Stimulated activated CD8-positive, alpha-beta memory T cell treated with anti-CD3 and anti-CD28 coated beads, Interleukin-15, amount 100 ng/mL, for 48 hours (primary cell): ENCODE data around the gene PSKH1.
A peak's percentile ranks its signal among the peaks of the same experiment; 100 is the strongest.
"Not testable (repeated sequence)": the region's sequence is repeated elsewhere in the genome, so short reads cannot be mapped to it uniquely, and the experiment has no call there.

Source experiments
- DNase-seq, 2 donors: peaks; one replicate each; pipeline ENCODE4 v3.0.0-alpha.2; 2020; ENCODE audit warnings: low read depth in 2 of 2

Gene PSKH1

GRCh38 chr16:67924140-67924906, 31.3 kb downstream of the PSKH1 start:
- DNase-seq = no peak

GRCh38 chr16:67926181-67926750, 33.2 kb downstream of the PSKH1 start:
- no peak for DNase-seq

DNA sequence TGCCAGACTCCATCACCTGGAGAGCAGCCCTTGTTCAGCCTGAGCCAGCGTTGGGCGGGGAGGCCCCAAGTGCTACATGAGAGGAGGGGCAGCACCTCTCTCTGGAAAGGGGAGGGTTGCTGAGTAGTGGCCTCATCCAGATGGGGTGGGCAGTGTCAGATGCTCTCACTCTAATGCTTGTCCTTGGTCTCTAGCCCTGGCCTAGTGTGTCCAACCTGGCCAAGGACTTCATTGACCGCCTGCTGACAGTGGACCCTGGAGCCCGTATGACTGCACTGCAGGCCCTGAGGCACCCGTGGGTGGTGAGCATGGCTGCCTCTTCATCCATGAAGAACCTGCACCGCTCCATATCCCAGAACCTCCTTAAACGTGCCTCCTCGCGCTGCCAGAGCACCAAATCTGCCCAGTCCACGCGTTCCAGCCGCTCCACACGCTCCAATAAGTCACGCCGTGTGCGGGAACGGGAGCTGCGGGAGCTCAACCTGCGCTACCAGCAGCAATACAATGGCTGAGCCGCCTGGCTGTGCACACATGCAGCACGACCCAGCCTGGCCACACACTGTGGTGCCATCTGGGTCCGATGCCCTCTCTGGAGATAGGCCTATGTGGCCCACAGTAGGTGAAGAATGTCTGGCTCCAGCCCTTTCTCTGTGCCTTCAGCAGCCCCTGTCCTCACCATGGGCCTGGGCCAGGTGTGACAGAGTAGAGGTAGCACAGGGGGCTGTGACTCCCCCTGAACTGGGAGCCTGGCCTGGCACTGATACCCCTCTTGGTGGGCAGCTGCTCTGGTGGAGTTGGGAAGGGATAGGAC, 34.3 kb downstream of the PSKH1 start:
- no peak for DNase-seq

DNA sequence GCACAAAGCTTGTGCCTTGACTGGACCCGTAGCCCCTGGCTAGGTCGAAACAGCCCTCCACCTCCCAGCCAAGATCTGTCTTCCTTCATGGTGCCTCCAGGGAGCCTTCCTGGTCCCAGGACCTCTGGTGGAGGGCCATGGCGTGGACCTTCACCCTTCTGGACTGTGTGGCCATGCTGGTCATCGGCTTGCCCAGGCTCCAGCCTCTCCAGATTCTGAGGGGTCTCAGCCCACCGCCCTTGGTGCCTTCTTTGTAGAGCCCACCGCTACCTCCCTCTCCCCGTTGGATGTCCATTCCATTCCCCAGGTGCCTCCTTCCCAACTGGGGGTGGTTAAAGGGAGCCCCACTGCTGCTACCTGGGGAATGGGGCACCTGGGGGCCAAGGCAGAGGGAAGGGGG, 35.1 kb downstream of the PSKH1 start:
- no peak for DNase-seq

DNA sequence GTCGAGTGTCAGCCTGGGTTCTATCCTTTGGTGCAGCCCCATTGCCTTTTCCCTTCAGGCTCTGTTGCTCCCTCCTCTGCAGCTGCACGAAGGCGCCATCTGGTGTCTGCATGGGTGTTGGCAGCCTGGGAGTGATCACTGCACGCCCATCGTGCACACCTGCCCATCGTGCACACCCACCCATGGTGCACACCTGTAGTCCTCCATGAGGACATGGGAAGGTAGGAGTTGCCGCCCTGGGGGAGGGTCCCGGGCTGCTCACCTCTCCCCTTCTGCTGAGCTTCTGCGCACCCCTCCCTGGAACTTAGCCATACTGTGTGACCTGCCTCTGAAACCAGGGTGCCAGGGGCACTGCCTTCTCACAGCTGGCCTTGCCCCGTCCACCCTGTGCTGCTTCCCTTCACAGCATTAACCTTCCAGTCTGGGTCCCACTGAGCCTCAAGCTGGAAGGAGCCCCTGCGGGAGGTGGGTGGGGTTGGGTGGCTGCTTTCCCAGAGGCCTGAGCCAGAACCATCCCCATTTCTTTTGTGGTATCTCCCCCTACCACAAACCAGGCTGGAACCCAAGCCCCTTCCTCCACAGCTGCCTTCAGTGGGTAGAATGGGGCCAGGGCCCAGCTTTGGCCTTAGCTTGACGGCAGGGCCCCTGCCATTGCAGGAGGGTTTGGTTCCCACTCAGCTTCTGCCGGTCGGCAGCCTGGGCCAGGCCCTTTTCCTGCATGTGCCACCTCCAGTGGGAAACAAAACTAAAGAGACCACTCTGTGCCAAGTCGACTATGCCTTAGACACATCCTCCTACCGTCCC, 35.7 kb downstream of the PSKH1 start:
- DNase-seq = peak; percentile 62 to 63

DNA sequence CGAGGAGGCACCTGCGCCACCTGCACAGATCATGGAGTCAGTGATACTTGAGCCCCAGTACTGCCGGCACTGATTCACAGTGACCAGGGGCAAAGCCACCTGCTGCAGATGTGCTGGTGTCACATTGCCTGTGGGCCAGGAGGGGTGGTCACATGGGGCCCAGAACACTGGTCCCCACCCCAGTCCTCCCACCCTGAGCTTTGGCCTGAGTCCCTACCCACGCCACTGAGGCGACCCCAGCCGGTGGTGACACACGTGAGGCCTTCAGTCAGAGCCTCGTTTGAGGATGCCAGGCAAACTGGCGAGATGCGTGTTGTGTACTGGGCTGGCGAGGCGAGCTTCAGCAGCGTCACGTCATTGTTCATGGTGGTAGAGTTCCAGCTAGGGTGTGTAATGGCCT, 37.1 kb downstream of the PSKH1 start:
- no peak for DNase-seq

- DNase-seq = no peak
These were observed 37.7 kb downstream of the PSKH1 start for GRCh38 chr16:67930678-67931211.

- DNase-seq = no peak
These were observed 38.8 kb downstream of the PSKH1 start, which contains the start of gene CTRL for GRCh38 chr16:67931712-67932461. Gene CTRL (minus strand): TSS chr16:67931862. CDS start chr16:67931852, 10 bp downstream.

- no peak for DNase-seq
These were observed 39.4 kb downstream of the PSKH1 start for GRCh38 chr16:67932462-67932840.

GRCh38 chr16:67933805-67934204, 40.8 kb downstream of the PSKH1 start:
- no peak for DNase-seq

DNA sequence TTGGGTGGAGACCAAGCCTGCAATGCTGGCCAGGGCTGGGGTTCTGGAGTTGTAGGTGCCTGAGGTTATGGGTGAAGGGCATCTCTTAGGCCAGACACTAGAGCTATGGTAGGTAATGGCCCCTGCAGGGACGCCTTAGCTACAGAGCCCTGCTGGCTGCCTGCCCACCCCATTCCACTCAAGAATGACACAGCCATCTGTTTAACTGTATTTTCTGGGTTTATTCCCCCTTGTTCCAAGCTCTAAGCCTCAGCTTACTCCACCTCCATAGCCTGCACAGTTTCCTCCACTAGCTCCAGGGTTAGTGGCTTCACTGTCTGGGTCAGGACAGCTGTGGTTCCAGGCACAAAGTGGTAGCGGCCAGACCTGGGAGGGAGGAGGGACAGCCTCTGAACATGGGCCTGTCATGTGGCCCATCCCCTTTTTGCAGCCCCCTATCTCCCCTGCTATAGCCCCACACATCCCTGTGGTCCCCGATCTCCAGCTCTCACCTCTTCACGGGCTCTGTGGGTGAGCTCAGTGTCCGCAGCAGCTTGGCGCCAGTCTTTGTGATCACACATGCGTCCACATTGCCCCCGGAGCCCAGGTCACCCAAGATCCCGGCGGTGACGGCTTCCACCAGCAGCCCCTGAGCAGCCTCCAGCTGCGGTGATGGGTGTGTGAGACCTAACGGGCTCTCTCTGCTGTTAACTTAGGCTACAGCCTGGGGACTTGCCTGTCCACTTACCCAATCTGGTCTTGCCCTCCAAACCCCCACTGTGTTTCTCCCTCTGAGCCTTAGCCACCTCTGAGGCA, 41.4 kb downstream of the PSKH1 start:
- DNase-seq = no peak

DNA sequence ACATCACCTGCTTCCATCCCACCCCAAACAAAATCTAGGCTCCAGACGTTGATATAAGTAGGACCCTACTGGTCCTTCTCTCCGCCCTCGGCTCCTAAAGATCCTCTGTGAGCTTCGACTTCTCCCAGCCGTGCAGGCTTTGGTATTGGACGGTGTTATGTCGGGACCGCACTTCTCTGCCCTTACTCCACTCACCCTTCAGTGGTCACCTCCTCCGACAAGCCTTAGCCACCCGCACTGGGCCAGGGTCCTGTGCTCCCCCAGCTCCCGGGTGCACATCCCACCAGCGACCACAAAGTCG, 42.0 kb downstream of the PSKH1 start:
- DNase-seq = no peak

GRCh38 chr16:67935402-67936123, 42.5 kb downstream of the PSKH1 start:
- peak; percentile 96 for DNase-seq

DNA sequence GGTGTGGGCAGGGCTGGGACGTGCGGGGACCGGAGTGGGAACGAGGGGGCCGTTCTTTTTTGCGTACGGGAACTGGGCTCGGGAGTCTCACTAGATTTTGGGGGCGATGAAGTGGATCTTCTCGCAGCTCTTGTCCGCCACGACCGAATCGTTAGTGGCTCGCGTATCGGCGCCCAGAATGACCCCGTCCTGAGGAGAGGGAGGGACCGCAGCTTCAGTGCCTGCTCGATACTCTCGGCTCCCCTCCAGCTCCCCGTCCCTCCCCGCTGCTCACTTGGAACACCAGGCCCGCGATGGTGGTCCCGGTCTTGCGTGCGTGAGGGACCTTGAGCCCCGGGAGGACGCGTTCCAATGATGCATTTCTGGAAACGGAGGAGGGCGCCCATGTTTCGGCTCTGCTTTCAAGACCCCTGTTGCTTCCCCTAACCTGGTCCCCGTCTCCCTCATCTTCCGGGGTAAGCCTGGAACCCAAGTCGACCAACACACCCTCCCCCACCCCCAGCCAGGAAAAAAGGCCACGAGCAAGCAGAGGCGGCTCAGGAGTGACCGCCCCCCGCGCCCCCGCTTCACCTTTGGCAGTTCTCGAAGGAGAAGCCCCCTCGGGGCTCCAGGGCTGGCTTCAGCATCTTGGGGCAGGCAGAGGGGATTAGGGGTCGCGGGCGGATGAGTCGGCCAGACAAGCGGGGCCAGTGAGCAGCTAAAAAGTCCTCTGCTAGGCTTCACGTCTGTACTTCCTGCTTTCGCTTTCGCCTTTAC, 43.2 kb downstream of the PSKH1 start, which contains the start of gene PSMB10:
Gene PSMB10, minus strand, starts transcription at position 727 of the 756 bp plus-strand sequence. Its CDS starts 101 bp downstream, at position 626.
- DNase-seq = peak in 1 of 2 donors; percentile 63

DNA sequence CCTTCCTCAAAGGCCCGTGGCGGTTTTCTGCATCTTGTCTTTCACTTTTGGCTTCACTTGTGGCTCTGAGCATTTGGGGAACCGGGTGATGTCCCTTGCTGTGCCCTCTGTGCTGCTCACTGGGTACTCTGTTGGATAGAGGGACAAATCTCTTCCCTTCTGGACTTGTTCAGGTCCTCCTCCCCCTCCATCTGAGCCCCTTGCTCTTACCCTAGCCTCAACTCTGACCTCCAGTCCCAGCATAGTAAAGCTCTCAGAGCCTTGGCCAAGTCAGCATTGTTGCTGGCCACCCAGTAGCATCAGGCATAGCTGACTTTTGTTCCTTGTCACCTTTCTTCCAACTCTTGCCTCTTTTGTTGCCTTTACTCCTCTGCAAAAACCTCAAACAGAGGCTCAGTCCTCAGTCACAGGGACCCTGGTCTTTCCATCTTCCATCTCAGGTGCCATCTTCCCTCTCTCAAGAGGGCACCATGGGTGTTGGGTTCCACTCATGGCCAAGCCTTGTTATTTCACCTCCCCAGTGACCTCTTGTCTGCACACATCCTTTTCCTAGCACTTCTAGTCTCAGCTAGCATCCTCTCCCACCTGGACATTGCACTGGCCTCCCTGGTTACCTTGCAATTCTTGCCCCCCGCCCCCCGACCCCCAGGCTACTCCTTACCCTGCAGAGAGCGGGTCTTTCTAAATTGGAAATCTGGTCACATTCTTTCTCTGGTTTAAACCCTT, 44.0 kb downstream of the PSKH1 start:
- DNase-seq = peak in 1 of 2 donors; percentile 65

- not testable (repeated sequence) for DNase-seq
These were observed 44.7 kb downstream of the PSKH1 start for GRCh38 chr16:67937713-67938112.

- DNase-seq = peak; percentile 32 to 36
These were observed 46.7 kb downstream of the PSKH1 start for GRCh38 chr16:67939507-67940445.
